Endodermal cell (in vitro differentiated cells): ENCODE data around the gene CHSY1. TPM values are rescaled to one million over a fixed set of nuclear protein-coding genes. Genes with fewer than 3 reads are reported as not detected.

Experiments used
- DNase-seq: peaks from one replicate; pipeline ENCODE4 v3.0.0-alpha.2; 2017
- H3K27ac ChIP-seq: 2 replicates; pipeline ENCODE4 v1.5.1; 2013; ENCODE audit warnings: mild to moderate bottlenecking, low read depth, low read length, moderate library complexity
- H3K27me3 ChIP-seq: 2 replicates; pipeline ENCODE4 v1.6.1; 2013; ENCODE audit warnings: mild to moderate bottlenecking, low read length, moderate library complexity; ENCODE audit not compliant: insufficient read depth, control insufficient read depth, poor library complexity, severe bottlenecking
- H3K36me3 ChIP-seq: 2 replicates; pipeline ENCODE4 v1.7.0; 2013; ENCODE audit warnings: mild to moderate bottlenecking, low read length, moderate library complexity; ENCODE audit not compliant: control insufficient read depth, insufficient read depth
- H3K4me1 ChIP-seq: one replicate; pipeline ENCODE4 v1.7.0; 2013; ENCODE audit warnings: low read length; ENCODE audit not compliant: control insufficient read depth, insufficient read depth
- H3K4me3 ChIP-seq: 2 replicates; pipeline ENCODE4 v1.5.1; 2013; ENCODE audit warnings: mild to moderate bottlenecking, low read length, moderate library complexity
- H3K9ac ChIP-seq: 2 replicates; pipeline ENCODE4 v1.6.1; 2013; ENCODE audit warnings: mild to moderate bottlenecking, low read length, moderate library complexity; ENCODE audit not compliant: poor library complexity, severe bottlenecking; ENCODE audit errors: extremely low read depth
- H3K9me3 ChIP-seq: 2 replicates; pipeline ENCODE4 v1.6.1; 2013; ENCODE audit warnings: mild to moderate bottlenecking, low read length, moderate library complexity; ENCODE audit not compliant: control insufficient read depth
- H3K27ac Mint-ChIP-seq: 2 replicates; pipeline ENCODE4 v1.8.0; 2020; ENCODE audit warnings: mixed read lengths
- H3K27me3 Mint-ChIP-seq: 2 replicates; pipeline ENCODE4 v1.8.0; 2021; ENCODE audit warnings: mild to moderate bottlenecking, mixed read lengths; ENCODE audit not compliant: insufficient read depth
- H3K36me3 Mint-ChIP-seq: 2 replicates; pipeline ENCODE4 v1.8.0; 2020; ENCODE audit warnings: low read depth, mixed read lengths
- H3K4me1 Mint-ChIP-seq: 2 replicates; pipeline ENCODE4 v1.8.0; 2020; ENCODE audit warnings: mixed read lengths
- H3K4me3 Mint-ChIP-seq: 2 replicates; pipeline ENCODE4 v1.8.0; 2020; ENCODE audit warnings: mild to moderate bottlenecking, moderate library complexity, mixed read lengths
- H3K9me3 Mint-ChIP-seq: 2 replicates; pipeline ENCODE4 v1.8.0; 2020; ENCODE audit warnings: mild to moderate bottlenecking, mixed read lengths
- WGBS, 2 experiments: methylation state at CpG; one replicate each; pipeline versions ENCODE4 v1.1.5 to v1.1.7; 2013; ENCODE audit warnings: missing lambda C conversion rate in 2 of 2, mixed read lengths in 1 of 2; ENCODE audit not compliant: insufficient coverage in 1 of 2, insufficient read length in 1 of 2; 5-methylcytosine and 5-hydroxymethylcytosine counted together
- total RNA-seq, 2 donors: library from RNA; stranded (reverse); fragmentation: NEBNext Ultra II Directional in 1 of 2; extraction: Animal tissue kit (Norgen Biotek cat#: 25700) in 1 of 2; gene quantifications; 2 replicates in 1 of 2; 3 replicates in 1 of 2; pipeline ENCODE4 v1.2.1, GENCODE V29; 2021
- TF ChIP-seq, protein P1 (sequence below): fragments of 200-600 bp; sonication (generic); conservative IDR thresholded peaks from 2 replicates; pipeline ENCODE4 v1.5.0; 2021; ENCODE audit warnings: antibody characterized with exemption, mild to moderate bottlenecking

Gene CHSY1
- total RNA-seq, 2 donors from 2014 or later: 33.3 to 39.9 TPM

- DNase-seq: peak; percentile 30
- H3K4me1 Mint-ChIP-seq: peaks cover 64% of the 10 kb centered on the region
- 89 to 90% methylated on average over 6 to 7 of the region's 7 CpGs for WGBS, 2 experiments
- Histone ChIP-seq H3K9ac (no peak overlapping the region), H3K4me1 (peaks cover 18% of the 10 kb centered on the region), H3K27me3 (no peaks in the 10 kb centered on the region), H3K4me3 (no peak overlapping the region), H3K27ac (no peak overlapping the region), H3K9me3 (no peaks in the 10 kb centered on the region), H3K36me3 (peaks cover 17% of the 10 kb centered on the region)
- H3K27me3 Mint-ChIP-seq: no peaks in the 10 kb centered on the region
- no peaks in the 10 kb centered on the region for H3K9me3 Mint-ChIP-seq
- TF ChIP-seq, protein P1, sequence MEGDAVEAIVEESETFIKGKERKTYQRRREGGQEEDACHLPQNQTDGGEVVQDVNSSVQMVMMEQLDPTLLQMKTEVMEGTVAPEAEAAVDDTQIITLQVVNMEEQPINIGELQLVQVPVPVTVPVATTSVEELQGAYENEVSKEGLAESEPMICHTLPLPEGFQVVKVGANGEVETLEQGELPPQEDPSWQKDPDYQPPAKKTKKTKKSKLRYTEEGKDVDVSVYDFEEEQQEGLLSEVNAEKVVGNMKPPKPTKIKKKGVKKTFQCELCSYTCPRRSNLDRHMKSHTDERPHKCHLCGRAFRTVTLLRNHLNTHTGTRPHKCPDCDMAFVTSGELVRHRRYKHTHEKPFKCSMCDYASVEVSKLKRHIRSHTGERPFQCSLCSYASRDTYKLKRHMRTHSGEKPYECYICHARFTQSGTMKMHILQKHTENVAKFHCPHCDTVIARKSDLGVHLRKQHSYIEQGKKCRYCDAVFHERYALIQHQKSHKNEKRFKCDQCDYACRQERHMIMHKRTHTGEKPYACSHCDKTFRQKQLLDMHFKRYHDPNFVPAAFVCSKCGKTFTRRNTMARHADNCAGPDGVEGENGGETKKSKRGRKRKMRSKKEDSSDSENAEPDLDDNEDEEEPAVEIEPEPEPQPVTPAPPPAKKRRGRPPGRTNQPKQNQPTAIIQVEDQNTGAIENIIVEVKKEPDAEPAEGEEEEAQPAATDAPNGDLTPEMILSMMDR: no peak
- peaks cover 1% of the 10 kb centered on the region for H3K36me3 Mint-ChIP-seq
- no peak overlapping the region for H3K4me3 Mint-ChIP-seq
- H3K27ac Mint-ChIP-seq: peak overlapping the region; percentile 59
Measured at GRCh38 chr15:101244036-101244781, 7.6 kb downstream of the CHSY1 start.

DNA sequence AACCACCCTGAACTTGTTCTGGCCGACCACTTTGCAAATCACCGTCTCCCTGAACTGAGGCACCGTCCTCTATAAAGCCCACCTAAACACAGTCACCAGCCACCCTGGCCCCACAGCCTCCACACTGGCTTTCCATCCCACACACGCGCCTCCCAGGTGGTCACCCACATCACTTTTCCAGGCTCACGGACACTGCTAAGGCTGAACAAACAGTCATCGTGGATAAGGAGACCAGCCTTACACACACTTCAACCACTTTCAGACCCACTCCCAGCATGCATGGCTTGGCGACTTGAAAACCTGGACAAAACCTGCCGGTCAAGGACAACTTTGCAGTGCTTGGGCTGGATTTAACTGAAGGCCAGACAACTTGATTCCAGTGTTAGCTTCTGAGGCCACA is 8.4 kb downstream of the CHSY1 start:
- 92 to 99% methylated on average over 6 to 9 of the region's 9 CpGs for WGBS, 2 experiments
- H3K27ac ChIP-seq: no peak overlapping the region
- TF ChIP-seq, protein P1: no peak
- Mint-ChIP-seq H3K9me3 (no peaks in the 10 kb centered on the region), H3K27ac (peak overlapping the region; percentile 82), H3K27me3 (no peaks in the 10 kb centered on the region), H3K4me1 (peaks cover 68% of the 10 kb centered on the region), H3K36me3 (no peaks in the 10 kb centered on the region), H3K4me3 (peak overlapping the region; percentile 24)
- H3K4me1 ChIP-seq: peaks cover 18% of the 10 kb centered on the region
- H3K27me3 ChIP-seq: no peaks in the 10 kb centered on the region
- peaks cover 17% of the 10 kb centered on the region for H3K36me3 ChIP-seq
- no peak overlapping the region for H3K4me3 ChIP-seq
- DNase-seq: peak; percentile 35
- H3K9me3 ChIP-seq: no peaks in the 10 kb centered on the region
- H3K9ac ChIP-seq: no peak overlapping the region

GRCh38 chr15:101242999-101243336 is 8.9 kb downstream of the CHSY1 start:
- DNase-seq: peak; percentile 53
- TF ChIP-seq, protein P1: no peak
- Histone ChIP-seq H3K4me1 (peaks cover 18% of the 10 kb centered on the region), H3K27me3 (no peaks in the 10 kb centered on the region), H3K36me3 (peaks cover 13% of the 10 kb centered on the region), H3K4me3 (no peak overlapping the region), H3K9ac (no peak overlapping the region), H3K27ac (no peak overlapping the region), H3K9me3 (no peaks in the 10 kb centered on the region)
- Mint-ChIP-seq H3K36me3 (peaks cover 1% of the 10 kb centered on the region), H3K4me1 (peaks cover 68% of the 10 kb centered on the region), H3K4me3 (peak overlapping the region; percentile 24), H3K27ac (peak overlapping the region; percentile 82), H3K27me3 (no peaks in the 10 kb centered on the region), H3K9me3 (no peaks in the 10 kb centered on the region)
- WGBS, 2 experiments: 62 to 77% methylated on average over 5 to 6 of the region's 6 CpGs
